Spinal cord (tissue), 10 donors: Measurements from ENCODE around the gene NCAM1. TPM values are rescaled to one million over a fixed set of nuclear protein-coding genes. Genes with fewer than 3 reads are reported as not detected.

ENCODE experiments used
- DNase-seq, 6 donors: peaks; one replicate each; pipeline versions ENCODE4 v3.0.0 to v3.0.0-alpha.2; 2013 to 2015; ENCODE audit warnings: low spot score in 6 of 6, low read depth in 4 of 6
- H3K27ac ChIP-seq: one replicate; pipeline ENCODE4 v1.5.1; 2013; ENCODE audit warnings: low read depth, low read length, control low read depth
- H3K27me3 ChIP-seq: one replicate; pipeline ENCODE4 v1.6.1; 2013; ENCODE audit warnings: low read length; ENCODE audit not compliant: control insufficient read depth, insufficient read depth
- H3K36me3 ChIP-seq: one replicate; pipeline ENCODE4 v1.6.1; 2013; ENCODE audit warnings: low read length; ENCODE audit not compliant: control insufficient read depth, insufficient read depth
- H3K4me1 ChIP-seq: one replicate; pipeline ENCODE4 v1.6.1; 2013; ENCODE audit warnings: low read length; ENCODE audit not compliant: control insufficient read depth, insufficient read depth
- H3K4me3 ChIP-seq: one replicate; pipeline ENCODE4 v1.5.1; 2013; ENCODE audit warnings: low read depth, low read length, control low read depth
- H3K9me3 ChIP-seq: one replicate; pipeline ENCODE4 v1.6.1; 2013; ENCODE audit warnings: low read length; ENCODE audit not compliant: control insufficient read depth, insufficient read depth
- WGBS: methylation state at CpG from one replicate; pipeline ENCODE4 v1.1.5; 2013; ENCODE audit warnings: missing lambda C conversion rate; ENCODE audit not compliant: insufficient coverage; 5-methylcytosine and 5-hydroxymethylcytosine counted together
- polyA plus RNA-seq, 2 donors: library from polyadenylated mRNA; unstranded; fragments of 120-200 nt; gene quantifications; one replicate each; pipeline ENCODE4 v1.2.1, GENCODE V29; 2013; ENCODE audit not compliant: insufficient read length in 2 of 2
- total RNA-seq, 2 donors: library from RNA; depleted of rRNA in 1 of 2; stranded (reverse); fragments of 120-200 nt in 1 of 2; fragments of >200 nt in 1 of 2; gene quantifications; one replicate each; pipeline versions ENCODE4 v1.2.3 to v1.2.4, GENCODE V29; 2013 to 2014
- donor health status: healthy.

The NCAM1 gene
- total and polyA plus RNA-seq, 4 donors: 205 to 523 (median 383) TPM

DNA sequence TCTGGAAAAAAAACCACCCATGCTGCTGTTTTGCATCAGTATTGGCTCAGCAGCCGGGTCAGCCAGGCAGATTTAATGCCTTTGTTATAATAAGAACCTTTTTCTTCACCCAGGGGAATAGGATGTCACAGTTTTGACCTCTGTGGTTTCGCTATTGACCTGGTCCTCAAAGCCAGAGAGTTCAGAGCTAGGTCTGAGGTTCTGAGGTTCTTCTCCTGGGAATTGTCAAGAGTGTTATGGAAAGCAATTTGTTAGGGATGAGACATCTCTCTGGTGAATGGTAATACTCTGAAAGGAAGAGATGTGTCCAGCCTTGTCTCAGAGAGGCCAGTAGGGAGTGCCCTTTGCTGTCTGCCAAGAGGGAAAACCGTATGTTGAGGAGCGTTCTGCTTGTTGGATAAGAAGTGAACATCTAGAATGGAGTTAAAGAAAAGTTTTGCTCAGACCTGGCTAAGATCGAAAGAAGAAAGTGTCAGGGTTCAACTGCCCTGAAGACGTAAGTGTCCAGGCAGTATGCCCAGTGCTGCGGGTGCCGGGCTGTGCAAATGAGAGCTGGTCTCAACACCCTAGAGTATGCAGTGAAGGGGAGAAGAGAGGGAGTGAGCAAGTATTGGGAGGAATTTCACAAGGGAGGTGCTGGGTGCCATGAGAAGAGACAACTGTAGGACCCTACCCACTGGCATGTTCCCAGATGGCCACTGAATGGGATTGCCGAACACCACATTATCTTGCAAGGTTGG is 202.2 kb downstream of the NCAM1 start:
- no peaks in the 10 kb centered on the region for H3K9me3 ChIP-seq
- H3K27me3 ChIP-seq: no peaks in the 10 kb centered on the region
- H3K36me3 ChIP-seq: no peaks in the 10 kb centered on the region
- no peak overlapping the region for H3K4me3 ChIP-seq
- peak overlapping the region; percentile 51 for H3K27ac ChIP-seq
- WGBS: 73% methylated on average over 7 of the region's 9 CpGs
- peaks cover 27% of the 10 kb centered on the region for H3K4me1 ChIP-seq
- DNase-seq: no peak

DNA sequence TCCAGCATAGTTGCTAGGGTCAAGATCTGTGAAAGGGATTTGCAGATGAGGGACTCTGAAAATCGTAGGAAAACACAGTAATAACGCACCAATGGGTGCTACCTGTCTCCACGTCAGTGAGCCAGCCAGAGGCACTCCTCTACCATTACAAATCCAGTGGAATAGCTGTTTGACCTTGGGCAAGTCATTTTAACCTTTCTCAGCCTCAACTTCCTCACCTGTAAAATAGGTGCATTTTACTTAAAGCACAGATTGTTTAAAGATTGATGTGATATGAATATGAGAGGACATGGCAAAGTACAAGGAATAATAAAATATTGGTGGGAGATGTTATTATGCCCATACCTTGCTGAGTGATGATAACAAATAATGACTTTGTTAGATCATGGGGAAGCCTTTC is 205.1 kb downstream of the NCAM1 start:
- no peaks in the 10 kb centered on the region for H3K9me3 ChIP-seq
- H3K4me1 ChIP-seq: peaks cover 23% of the 10 kb centered on the region
- H3K27ac ChIP-seq: no peak overlapping the region
- DNase-seq: no peak
- H3K36me3 ChIP-seq: no peaks in the 10 kb centered on the region
- no peak overlapping the region for H3K4me3 ChIP-seq
- 93% methylated on average over 3 of the region's 3 CpGs for WGBS
- H3K27me3 ChIP-seq: no peaks in the 10 kb centered on the region

DNA sequence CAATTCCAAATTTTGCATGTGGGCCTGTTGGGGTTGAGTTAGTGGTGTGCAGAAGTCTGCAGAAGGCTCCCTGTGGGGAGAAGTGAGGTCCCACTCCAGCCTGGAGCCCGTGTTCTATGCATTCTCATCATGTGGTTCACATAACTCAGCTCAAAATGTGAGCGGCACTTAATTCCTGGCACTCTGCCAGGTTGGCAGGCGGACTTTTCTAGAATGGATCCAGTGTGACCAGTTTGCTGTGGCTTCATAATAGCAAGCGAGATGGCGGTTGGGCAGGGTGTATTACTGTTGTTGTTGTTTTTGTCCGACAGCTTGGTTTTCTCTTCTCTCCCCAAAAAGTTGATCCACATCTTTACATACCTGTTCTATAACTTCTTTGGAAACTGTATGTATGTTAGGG is 206.4 kb downstream of the NCAM1 start:
- WGBS: no CpG with 5 or more reads among the region's 6 CpGs
- no peak overlapping the region for H3K4me3 ChIP-seq

DNA sequence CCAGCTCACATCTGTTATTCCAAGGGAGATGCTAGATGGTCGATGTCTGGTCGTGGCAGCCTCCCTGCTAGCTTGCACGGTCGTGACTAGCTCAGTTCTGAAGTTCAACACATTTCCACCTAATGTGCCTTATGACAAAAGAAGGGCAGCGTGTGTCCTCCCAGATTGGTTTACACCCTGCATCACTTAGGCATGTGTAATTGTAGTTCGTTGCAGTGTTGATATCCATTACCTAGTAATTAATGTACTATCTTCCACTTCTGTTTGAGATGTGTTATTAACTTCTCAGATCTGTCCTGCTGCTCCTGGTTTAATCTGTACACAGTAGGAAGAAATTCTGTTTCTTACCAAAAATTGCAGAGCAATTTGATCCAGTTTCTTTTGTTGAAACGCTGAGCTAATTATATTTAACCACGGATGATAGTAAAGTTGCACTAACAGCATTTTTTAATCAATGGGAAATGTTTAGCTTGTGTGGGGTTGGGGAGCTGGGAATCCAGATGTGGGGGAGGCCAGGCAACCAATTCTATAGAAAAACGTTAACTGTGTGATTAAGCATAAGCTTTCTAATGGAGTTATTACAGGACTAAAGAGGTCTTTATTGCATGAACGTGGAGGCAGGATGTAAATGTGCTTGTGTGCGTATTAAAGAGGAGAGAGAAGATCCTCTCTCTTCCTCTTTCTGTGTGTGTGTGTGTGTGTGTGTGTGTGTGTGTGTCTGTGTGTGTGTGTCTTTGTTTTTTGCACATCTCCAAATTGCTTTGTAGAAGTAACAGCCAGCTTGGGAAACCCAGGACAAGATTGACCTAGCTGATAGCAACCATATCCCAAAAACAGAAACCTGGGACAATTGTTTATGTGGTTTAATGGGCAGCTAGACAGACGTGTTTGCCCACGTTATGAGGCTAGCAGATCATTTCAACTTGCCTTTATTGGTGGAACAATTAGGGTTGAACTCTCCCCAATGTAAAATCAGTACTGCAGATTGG is 207.4 kb downstream of the NCAM1 start:
- H3K27ac ChIP-seq: no peak overlapping the region
- peak in 1 of 6 donors; percentile 81 for DNase-seq
- H3K4me1 ChIP-seq: peaks cover 13% of the 10 kb centered on the region
- H3K27me3 ChIP-seq: no peaks in the 10 kb centered on the region
- no peaks in the 10 kb centered on the region for H3K9me3 ChIP-seq
- no peaks in the 10 kb centered on the region for H3K36me3 ChIP-seq
- no peak overlapping the region for H3K4me3 ChIP-seq
- WGBS: 21% methylated on average over 6 of the region's 13 CpGs

More for the DNA sequence above, 206.4 kb downstream of the NCAM1 start:
- no peak overlapping the region for H3K27ac ChIP-seq
- no peaks in the 10 kb centered on the region for H3K27me3 ChIP-seq
- H3K36me3 ChIP-seq: no peaks in the 10 kb centered on the region
- H3K9me3 ChIP-seq: no peaks in the 10 kb centered on the region
- peak in 2 of 6 donors; percentile 59 to 82 for DNase-seq
- peaks cover 22% of the 10 kb centered on the region for H3K4me1 ChIP-seq

DNA sequence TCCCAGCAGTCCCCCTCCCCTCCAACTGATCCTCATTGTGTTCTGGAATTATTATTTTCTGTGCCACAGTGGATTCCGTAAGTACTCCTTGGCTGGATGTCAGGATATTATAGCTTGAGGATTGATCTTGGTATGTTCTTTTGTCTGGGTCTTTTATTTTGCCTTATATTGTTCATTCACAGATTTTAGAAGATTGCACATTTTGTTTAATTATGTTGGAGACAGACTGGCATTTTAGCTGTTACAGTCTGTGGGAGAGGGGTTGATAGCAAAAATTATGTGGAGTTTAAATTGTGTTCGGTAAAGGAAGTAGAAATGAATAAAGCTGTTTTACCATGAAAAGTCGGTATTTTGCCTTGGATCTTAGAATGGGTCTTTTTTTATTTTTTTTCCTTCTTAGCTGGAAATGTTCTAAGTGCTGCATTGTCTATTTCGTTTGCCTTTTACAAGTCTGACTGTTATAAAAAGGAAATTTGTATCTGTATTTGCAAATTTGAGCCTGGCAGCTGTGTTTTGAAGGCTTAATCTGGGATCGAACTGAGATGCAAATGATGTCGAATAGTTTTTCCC is 211.2 kb downstream of the NCAM1 start:
- 50% methylated on average over 5 of the region's 6 CpGs for WGBS
- DNase-seq: peak in 2 of 6 donors; percentile 57 to 64
- no peak overlapping the region for H3K27ac ChIP-seq
- no peaks in the 10 kb centered on the region for H3K9me3 ChIP-seq
- H3K27me3 ChIP-seq: no peaks in the 10 kb centered on the region
- H3K4me3 ChIP-seq: no peak overlapping the region
- no peaks in the 10 kb centered on the region for H3K36me3 ChIP-seq
- H3K4me1 ChIP-seq: peaks cover 11% of the 10 kb centered on the region

GRCh38 chr11:113173126-113173525 is 211.9 kb downstream of the NCAM1 start:
- H3K36me3 ChIP-seq: no peaks in the 10 kb centered on the region
- no peak overlapping the region for H3K27ac ChIP-seq
- WGBS: 50% methylated on average over 2 of the region's 4 CpGs
- DNase-seq: peak in 2 of 6 donors; percentile 54 to 73
- H3K4me1 ChIP-seq: peaks cover 9% of the 10 kb centered on the region
- no peaks in the 10 kb centered on the region for H3K9me3 ChIP-seq
- H3K4me3 ChIP-seq: no peak overlapping the region
- H3K27me3 ChIP-seq: no peaks in the 10 kb centered on the region

DNA sequence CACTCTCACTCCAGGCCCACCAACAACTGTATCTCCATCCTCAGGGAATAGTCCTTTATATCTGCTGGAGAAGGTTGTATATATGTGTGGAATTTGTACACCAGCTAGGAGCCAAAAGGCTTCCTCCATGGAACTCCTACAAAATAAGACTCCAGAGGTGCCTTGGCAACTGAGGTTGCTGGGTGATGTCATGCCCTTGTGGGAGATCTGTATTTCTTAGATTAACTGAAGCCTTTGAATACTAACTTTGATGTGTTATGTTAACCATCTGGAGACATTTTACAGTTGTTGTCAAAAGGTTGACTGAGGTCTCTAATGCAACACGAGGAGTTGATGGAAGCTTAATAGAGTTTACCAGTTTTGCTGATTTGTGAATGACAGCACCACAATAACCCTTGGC is 213.7 kb downstream of the NCAM1 start:
- peak in 1 of 6 donors; percentile 47 for DNase-seq
- 46% methylated on average over 1 of the region's 1 CpG for WGBS
- Histone ChIP-seq H3K4me1 (peaks cover 18% of the 10 kb centered on the region), H3K4me3 (no peak overlapping the region), H3K36me3 (no peaks in the 10 kb centered on the region), H3K27me3 (no peaks in the 10 kb centered on the region), H3K9me3 (no peaks in the 10 kb centered on the region), H3K27ac (no peak overlapping the region)

- H3K4me3 ChIP-seq: no peak overlapping the region
- peaks cover 23% of the 10 kb centered on the region for H3K4me1 ChIP-seq
- no peaks in the 10 kb centered on the region for H3K9me3 ChIP-seq
- no peaks in the 10 kb centered on the region for H3K27me3 ChIP-seq
- no peaks in the 10 kb centered on the region for H3K36me3 ChIP-seq
- no peak overlapping the region for H3K27ac ChIP-seq
- DNase-seq: peak in 1 of 6 donors; percentile 79
Measured at GRCh38 chr11:113176599-113177360, 215.6 kb downstream of the NCAM1 start.

- Histone ChIP-seq H3K27me3 (no peaks in the 10 kb centered on the region), H3K4me1 (peaks cover 26% of the 10 kb centered on the region), H3K4me3 (no peak overlapping the region), H3K36me3 (peaks cover 3% of the 10 kb centered on the region), H3K27ac (no peak overlapping the region), H3K9me3 (no peaks in the 10 kb centered on the region)
- 65% methylated on average over 2 of the region's 5 CpGs for WGBS
- no peak for DNase-seq
Measured at GRCh38 chr11:113177671-113178070, 216.5 kb downstream of the NCAM1 start.
